ENCODE measurements around the gene ST6GAL2. TPM values are rescaled to one million over a fixed set of nuclear protein-coding genes. Genes with fewer than 3 reads are reported as not detected.

ST6GAL2 gene
- polyA plus RNA-seq, 6 donors from 2014 or later: not detected

GRCh38 chr2:106831241-106831640, 54.7 kb downstream of the ST6GAL2 start:
- H3K9me3 Mint-ChIP-seq: peaks cover 0 to 4% (median 0%) of the 10 kb centered on the region in 7 donors

GRCh38 chr2:106830191-106830590, 55.8 kb downstream of the ST6GAL2 start:
- Mint-ChIP-seq H3K27me3 (no peaks in the 10 kb centered on the region), H3K4me3 (no peak overlapping the region), H3K27ac (no peak overlapping the region), H3K9me3 (peaks cover 0 to 4% (median 1%) of the 10 kb centered on the region in 7 donors), H3K36me3 (no peaks in the 10 kb centered on the region), H3K4me1 (no peaks in the 10 kb centered on the region)
- ATAC-seq (ENCODE audit: low read depth in 2 of 2): no peak
- DNase-seq: no peak

More at GRCh38 chr2:106831241-106831640, 54.7 kb downstream of the ST6GAL2 start:
- H3K27ac Mint-ChIP-seq: peak overlapping the region in 1 of 6 donors; percentile 31
- ATAC-seq (ENCODE audit: low read depth in 2 of 2) (no peak), DNase-seq (no peak)
- H3K27me3 Mint-ChIP-seq: no peaks in the 10 kb centered on the region
- no peaks in the 10 kb centered on the region for H3K36me3 Mint-ChIP-seq
- H3K4me1 Mint-ChIP-seq: no peaks in the 10 kb centered on the region
- peak overlapping the region in 1 of 8 donors; percentile 2 for H3K4me3 Mint-ChIP-seq

GRCh38 chr2:106828119-106828518, 57.8 kb downstream of the ST6GAL2 start:
- Mint-ChIP-seq H3K4me1 (no peaks in the 10 kb centered on the region), H3K36me3 (no peaks in the 10 kb centered on the region), H3K27ac (no peak overlapping the region), H3K9me3 (peaks cover 0 to 6% (median 2%) of the 10 kb centered on the region in 7 donors), H3K4me3 (no peak overlapping the region), H3K27me3 (no peaks in the 10 kb centered on the region)
- DNase-seq: no peak
- no peak for ATAC-seq (ENCODE audit: low read depth in 2 of 2)

GRCh38 chr2:106827158-106827557, 58.8 kb downstream of the ST6GAL2 start:
- ATAC-seq (ENCODE audit: low read depth in 2 of 2): no peak
- Mint-ChIP-seq H3K27me3 (no peaks in the 10 kb centered on the region), H3K9me3 (peaks cover 0 to 6% (median 2%) of the 10 kb centered on the region in 7 donors), H3K27ac (no peak overlapping the region), H3K36me3 (no peaks in the 10 kb centered on the region), H3K4me3 (no peak overlapping the region), H3K4me1 (no peaks in the 10 kb centered on the region)
- no peak for DNase-seq

- H3K4me1 Mint-ChIP-seq: no peaks in the 10 kb centered on the region
- ATAC-seq (ENCODE audit: low read depth in 2 of 2): no peak
- no peaks in the 10 kb centered on the region for H3K36me3 Mint-ChIP-seq
- peaks cover 0 to 6% (median 2%) of the 10 kb centered on the region in 7 donors for H3K9me3 Mint-ChIP-seq
- H3K4me3 Mint-ChIP-seq: no peak overlapping the region
- H3K27me3 Mint-ChIP-seq: peaks cover 0 to 1% (median 0%) of the 10 kb centered on the region in 3 donors
- H3K27ac Mint-ChIP-seq: no peak overlapping the region
- no peak for DNase-seq
Observed at GRCh38 chr2:106825161-106825560, 60.8 kb downstream of the ST6GAL2 start.

- H3K4me3 Mint-ChIP-seq: no peak overlapping the region
- no peak overlapping the region for H3K27ac Mint-ChIP-seq
- peaks cover 0 to 15% (median 0%) of the 10 kb centered on the region in 3 donors for H3K27me3 Mint-ChIP-seq
- no peaks in the 10 kb centered on the region for H3K36me3 Mint-ChIP-seq
- H3K4me1 Mint-ChIP-seq: no peaks in the 10 kb centered on the region
- H3K9me3 Mint-ChIP-seq: peaks cover 0 to 8% (median 0%) of the 10 kb centered on the region in 7 donors
- DNase-seq: no peak
- ATAC-seq (ENCODE audit: low read depth in 2 of 2): no peak
Observed at GRCh38 chr2:106816974-106817373, 69.0 kb downstream of the ST6GAL2 start.

GRCh38 chr2:106812841-106813240, 73.1 kb downstream of the ST6GAL2 start:
- no peak for ATAC-seq (ENCODE audit: low read depth in 2 of 2)

GRCh38 chr2:106812383-106812782, 73.6 kb downstream of the ST6GAL2 start:
- DNase-seq: no peak
- Mint-ChIP-seq H3K27me3 (no peaks in the 10 kb centered on the region), H3K4me1 (no peaks in the 10 kb centered on the region), H3K36me3 (no peaks in the 10 kb centered on the region), H3K4me3 (no peak overlapping the region), H3K27ac (no peak overlapping the region), H3K9me3 (peaks cover 0 to 2% (median 0%) of the 10 kb centered on the region in 7 donors)
- ATAC-seq (ENCODE audit: low read depth in 2 of 2): no peak

More at GRCh38 chr2:106812841-106813240, 73.1 kb downstream of the ST6GAL2 start:
- Mint-ChIP-seq H3K4me3 (no peak overlapping the region), H3K27ac (no peak overlapping the region), H3K27me3 (no peaks in the 10 kb centered on the region), H3K9me3 (peaks cover 0 to 2% (median 0%) of the 10 kb centered on the region in 7 donors), H3K4me1 (no peaks in the 10 kb centered on the region), H3K36me3 (no peaks in the 10 kb centered on the region)
- DNase-seq: no peak

- Mint-ChIP-seq H3K9me3 (peaks cover 0 to under 1% (median 0%) of the 10 kb centered on the region in 7 donors), H3K27me3 (no peaks in the 10 kb centered on the region), H3K36me3 (no peaks in the 10 kb centered on the region), H3K4me3 (no peak overlapping the region), H3K27ac (no peak overlapping the region), H3K4me1 (no peaks in the 10 kb centered on the region)
- DNase-seq (no peak), ATAC-seq (ENCODE audit: low read depth in 2 of 2) (no peak)
Observed at GRCh38 chr2:106805716-106806115, 80.3 kb downstream of the ST6GAL2 start.

GRCh38 chr2:106804161-106804560, 81.8 kb downstream of the ST6GAL2 start:
- ATAC-seq (ENCODE audit: low read depth in 2 of 2): no peak
- DNase-seq: no peak
- Mint-ChIP-seq H3K36me3 (no peaks in the 10 kb centered on the region), H3K27me3 (peaks cover 0 to 5% (median 0%) of the 10 kb centered on the region in 3 donors), H3K4me1 (no peaks in the 10 kb centered on the region), H3K4me3 (no peak overlapping the region), H3K27ac (no peak overlapping the region), H3K9me3 (peaks cover 0 to 5% (median 0%) of the 10 kb centered on the region in 7 donors)

GRCh38 chr2:106800976-106801655, 84.9 kb downstream of the ST6GAL2 start:
- Mint-ChIP-seq H3K4me1 (no peaks in the 10 kb centered on the region), H3K27me3 (peaks cover 0 to 5% (median 0%) of the 10 kb centered on the region in 3 donors), H3K36me3 (no peaks in the 10 kb centered on the region), H3K9me3 (peaks cover 0 to 5% (median 0%) of the 10 kb centered on the region in 7 donors), H3K27ac (peak overlapping the region in 1 of 6 donors; percentile 75), H3K4me3 (no peak overlapping the region)
- DNase-seq (no peak), ATAC-seq (ENCODE audit: low read depth in 2 of 2) (no peak)

GRCh38 chr2:106800180-106800579, 85.8 kb downstream of the ST6GAL2 start:
- H3K36me3 Mint-ChIP-seq: no peaks in the 10 kb centered on the region
- no peak overlapping the region for H3K4me3 Mint-ChIP-seq
- ATAC-seq (ENCODE audit: low read depth in 2 of 2): no peak

GRCh38 chr2:106798826-106799552, 87.0 kb downstream of the ST6GAL2 start:
- H3K36me3 Mint-ChIP-seq: no peaks in the 10 kb centered on the region
- H3K9me3 Mint-ChIP-seq: peaks cover 0 to 5% (median 0%) of the 10 kb centered on the region in 7 donors
- ATAC-seq (ENCODE audit: low read depth in 2 of 2): no peak
- no peak overlapping the region for H3K27ac Mint-ChIP-seq
- H3K27me3 Mint-ChIP-seq: peaks cover 0 to 5% (median 0%) of the 10 kb centered on the region in 3 donors
- H3K4me3 Mint-ChIP-seq: no peak overlapping the region
- DNase-seq: no peak
- no peaks in the 10 kb centered on the region for H3K4me1 Mint-ChIP-seq

More at GRCh38 chr2:106800180-106800579, 85.8 kb downstream of the ST6GAL2 start:
- Mint-ChIP-seq H3K4me1 (no peaks in the 10 kb centered on the region), H3K9me3 (peaks cover 0 to 5% (median 0%) of the 10 kb centered on the region in 7 donors), H3K27ac (no peak overlapping the region), H3K27me3 (peaks cover 0 to 5% (median 0%) of the 10 kb centered on the region in 3 donors)
- DNase-seq: no peak

- Mint-ChIP-seq H3K27me3 (peaks cover 0 to 5% (median 0%) of the 10 kb centered on the region in 3 donors), H3K36me3 (no peaks in the 10 kb centered on the region), H3K9me3 (peaks cover 0 to 5% (median 2%) of the 10 kb centered on the region in 7 donors), H3K4me1 (no peaks in the 10 kb centered on the region), H3K4me3 (no peak overlapping the region), H3K27ac (no peak overlapping the region)
- DNase-seq: no peak
- ATAC-seq (ENCODE audit: low read depth in 2 of 2): no peak
Observed at GRCh38 chr2:106797494-106797893, 88.5 kb downstream of the ST6GAL2 start.
